WERI-Rb-1 (cell line): Measurements from ENCODE around the gene RCBTB2.
A peak's percentile ranks its signal among the peaks of the same experiment; 100 is the strongest.
"Not testable (repeated sequence)": the region's sequence is repeated elsewhere in the genome, so short reads cannot be mapped to it uniquely, and the experiment has no call there.

Experiments
- DNase-seq: peaks from one replicate; pipeline ENCODE4 v3.0.0-alpha.2; 2020
- H3K27ac ChIP-seq: fragments of 250-450 bp; sonication (Bioruptor Pico); 2 replicates; pipeline ENCODE4 v1.5.1; 2020; ENCODE audit warnings: mild to moderate bottlenecking, moderate library complexity
- H3K27me3 ChIP-seq: fragments of 250-450 bp; sonication (Bioruptor Pico); 2 replicates; pipeline ENCODE4 v1.5.1; 2021; ENCODE audit warnings: mild to moderate bottlenecking, low read depth, moderate library complexity; ENCODE audit not compliant: insufficient read depth, severe bottlenecking
- H3K36me3 ChIP-seq: fragments of 250-450 bp; sonication (Bioruptor Pico); 2 replicates; pipeline ENCODE4 v1.5.1; 2020; ENCODE audit warnings: mild to moderate bottlenecking, moderate library complexity
- H3K4me3 ChIP-seq: 2 replicates; pipeline ENCODE4 v1.5.1; 2011; ENCODE audit warnings: low read depth, mild to moderate bottlenecking, control low read depth, low read length
- H3K9me3 ChIP-seq: fragments of 250-450 bp; sonication (Bioruptor Pico); 2 replicates; pipeline ENCODE4 v1.5.1; 2021; ENCODE audit warnings: mild to moderate bottlenecking, moderate library complexity; ENCODE audit not compliant: severe bottlenecking
- TF ChIP-seq, protein P1 (sequence below): IDR thresholded peaks from 2 replicates; pipeline ENCODE4 v1.5.1; 2011; ENCODE audit warnings: low read depth, mild to moderate bottlenecking, control low read depth, inconsistent platforms, low read length

Gene RCBTB2

DNA sequence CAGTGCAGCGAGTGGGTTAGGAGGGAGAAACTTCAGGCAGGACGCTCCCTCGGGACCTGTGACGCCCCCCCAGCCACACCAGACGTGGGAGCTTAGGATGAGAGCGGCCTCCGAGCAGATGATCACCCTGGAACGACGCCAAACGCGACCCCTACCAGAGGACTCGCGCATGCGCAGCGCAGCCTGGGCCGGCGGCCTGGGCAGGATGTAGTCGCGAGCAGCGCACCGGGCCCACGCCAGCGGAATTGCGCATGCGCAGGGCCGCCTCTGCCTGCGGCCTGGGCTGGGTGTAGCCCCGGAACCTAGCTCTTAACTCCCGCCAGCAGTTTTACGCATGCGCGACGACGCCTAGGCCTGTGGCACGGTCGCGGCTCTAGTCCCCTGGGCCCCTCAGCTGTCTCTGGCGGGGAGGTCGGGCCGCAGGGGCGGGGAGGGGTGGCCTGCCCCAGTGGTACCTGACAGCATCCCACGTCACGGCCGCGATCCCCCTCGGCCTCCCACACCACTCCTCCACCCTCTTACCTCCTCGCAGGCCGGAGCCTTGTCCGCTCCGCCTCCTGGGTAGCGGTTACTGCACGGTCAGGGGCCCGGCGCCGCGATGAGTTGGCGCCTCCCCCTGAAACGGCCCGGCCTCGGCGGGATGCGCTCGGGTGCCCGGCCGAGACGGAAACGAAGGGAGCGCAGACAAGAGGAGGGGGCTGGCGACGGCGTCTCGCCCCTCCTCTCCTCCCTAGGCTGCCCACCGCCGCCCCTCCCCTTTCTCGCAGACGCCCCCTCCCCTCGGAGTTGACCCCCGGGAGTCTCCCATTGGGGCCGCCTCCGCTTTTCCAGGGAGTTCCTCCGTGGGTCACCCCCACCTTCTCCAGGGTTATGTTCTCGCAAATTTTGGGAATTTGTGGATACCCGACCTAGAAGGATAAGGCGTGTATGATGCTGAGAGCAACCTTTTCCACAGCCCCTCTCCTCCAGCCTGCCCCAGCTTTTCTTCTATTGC is at the start of gene RCBTB2:
Gene RCBTB2 (minus strand): TSS at position 575 of the 994 bp plus-strand sequence. CDS start 11,141 bp downstream, outside the sequence.
- peak; percentile 1 for DNase-seq
- Histone ChIP-seq H3K9me3 (no peaks in the 10 kb centered on the region), H3K27me3 (no peaks in the 10 kb centered on the region), H3K4me3 (no peak within 1 kb of the TSS), H3K36me3 (no peaks in the 10 kb centered on the region), H3K27ac (no peak within 1 kb of the TSS)
- TF ChIP-seq, protein P1, sequence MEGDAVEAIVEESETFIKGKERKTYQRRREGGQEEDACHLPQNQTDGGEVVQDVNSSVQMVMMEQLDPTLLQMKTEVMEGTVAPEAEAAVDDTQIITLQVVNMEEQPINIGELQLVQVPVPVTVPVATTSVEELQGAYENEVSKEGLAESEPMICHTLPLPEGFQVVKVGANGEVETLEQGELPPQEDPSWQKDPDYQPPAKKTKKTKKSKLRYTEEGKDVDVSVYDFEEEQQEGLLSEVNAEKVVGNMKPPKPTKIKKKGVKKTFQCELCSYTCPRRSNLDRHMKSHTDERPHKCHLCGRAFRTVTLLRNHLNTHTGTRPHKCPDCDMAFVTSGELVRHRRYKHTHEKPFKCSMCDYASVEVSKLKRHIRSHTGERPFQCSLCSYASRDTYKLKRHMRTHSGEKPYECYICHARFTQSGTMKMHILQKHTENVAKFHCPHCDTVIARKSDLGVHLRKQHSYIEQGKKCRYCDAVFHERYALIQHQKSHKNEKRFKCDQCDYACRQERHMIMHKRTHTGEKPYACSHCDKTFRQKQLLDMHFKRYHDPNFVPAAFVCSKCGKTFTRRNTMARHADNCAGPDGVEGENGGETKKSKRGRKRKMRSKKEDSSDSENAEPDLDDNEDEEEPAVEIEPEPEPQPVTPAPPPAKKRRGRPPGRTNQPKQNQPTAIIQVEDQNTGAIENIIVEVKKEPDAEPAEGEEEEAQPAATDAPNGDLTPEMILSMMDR = no peak

DNA sequence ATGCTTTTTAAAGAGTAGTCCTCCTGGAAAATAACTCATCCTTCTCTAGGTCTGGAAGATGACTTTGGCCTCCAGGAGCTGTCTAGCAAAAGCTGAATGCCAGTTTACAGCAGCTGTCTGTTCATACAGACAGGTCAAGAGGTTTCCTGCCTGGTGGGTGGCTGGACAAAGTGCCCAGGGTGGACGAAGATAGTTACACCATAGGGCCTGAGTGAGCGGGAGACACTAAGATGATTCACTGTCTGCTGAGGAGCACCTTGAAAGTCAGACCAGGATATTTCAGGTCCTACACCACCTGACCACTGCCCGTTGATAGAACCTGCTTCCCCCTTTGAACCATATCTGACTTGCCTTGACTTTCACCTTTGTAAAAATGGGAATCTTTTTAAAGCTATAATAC is 49.2 kb upstream of the RCBTB2 start:
- no peak for DNase-seq
- Histone ChIP-seq H3K4me3 (no peak overlapping the region), H3K27me3 (no peaks in the 10 kb centered on the region), H3K9me3 (no peaks in the 10 kb centered on the region), H3K36me3 (no peaks in the 10 kb centered on the region), H3K27ac (no peak overlapping the region)
- TF ChIP-seq, protein P1 = no peak

DNA sequence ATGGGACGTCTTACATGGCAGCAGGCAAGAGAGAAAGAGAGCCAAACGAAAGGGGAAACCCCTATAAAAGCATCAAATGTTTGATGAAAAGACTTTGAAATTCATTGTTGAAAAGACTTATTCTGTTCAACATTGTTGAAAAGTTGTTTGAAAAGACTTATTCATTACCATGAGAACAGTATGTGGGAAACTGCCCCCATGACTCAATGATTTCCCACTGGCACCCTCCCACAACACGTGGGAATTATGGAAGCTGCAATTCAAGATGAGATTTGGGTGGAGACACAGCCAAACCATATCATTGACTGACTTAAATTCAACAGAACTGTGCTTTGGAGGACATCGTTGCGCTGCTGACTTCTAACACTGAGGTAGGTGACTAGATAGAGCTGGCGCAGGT is 48.0 kb upstream of the RCBTB2 start:
- DNase-seq = no peak
- Histone ChIP-seq H3K27ac (no peak overlapping the region), H3K4me3 (no peak overlapping the region), H3K27me3 (no peaks in the 10 kb centered on the region), H3K9me3 (no peaks in the 10 kb centered on the region), H3K36me3 (no peaks in the 10 kb centered on the region)
- TF ChIP-seq, protein P1 = no peak

DNA sequence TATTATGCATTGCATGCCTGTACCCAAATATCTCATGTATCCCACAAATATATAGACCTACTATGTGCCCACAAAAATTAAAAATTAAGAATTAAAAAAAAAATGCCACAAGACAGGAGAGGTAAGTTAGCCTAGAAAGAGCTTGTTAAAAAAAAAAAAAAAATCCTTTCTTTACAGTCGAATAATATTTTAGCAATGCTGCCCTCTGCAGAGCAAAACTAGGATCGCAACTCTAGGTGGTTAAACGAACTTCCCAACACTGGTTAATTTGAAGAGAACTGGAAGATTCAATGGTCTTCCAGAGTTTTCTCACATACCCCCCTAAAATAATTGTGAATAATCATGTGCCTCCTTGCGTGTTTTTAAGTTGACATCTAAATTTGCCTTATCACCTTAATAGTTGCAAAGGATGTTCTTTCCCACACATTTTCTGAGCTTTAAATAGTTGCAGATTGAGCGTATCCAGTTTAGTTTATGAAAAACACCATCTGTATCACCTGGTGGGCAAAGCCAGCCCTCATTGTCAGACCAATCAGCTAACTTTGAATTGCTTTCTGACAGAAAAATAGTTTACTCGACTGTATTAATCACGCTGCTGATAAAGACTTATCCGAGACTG is 47.4 kb upstream of the RCBTB2 start:
- H3K27ac ChIP-seq = no peak overlapping the region
- H3K27me3 ChIP-seq = no peaks in the 10 kb centered on the region
- H3K4me3 ChIP-seq = no peak overlapping the region
- TF ChIP-seq, protein P1 = no peak
- no peak for DNase-seq
- H3K36me3 ChIP-seq = no peaks in the 10 kb centered on the region
- H3K9me3 ChIP-seq = no peaks in the 10 kb centered on the region

DNA sequence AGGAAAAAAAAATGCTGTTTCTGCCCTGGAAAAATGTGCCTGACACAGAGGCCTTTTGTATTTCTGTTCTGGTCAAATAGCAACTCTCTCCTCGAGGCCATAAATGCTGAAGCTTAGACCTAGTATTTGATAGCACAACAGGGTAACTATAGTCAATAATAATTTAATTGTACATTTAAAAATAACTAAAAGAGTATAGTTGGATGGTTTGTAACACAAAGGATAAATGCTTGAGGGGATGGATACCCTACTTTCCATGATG is 47.0 kb upstream of the RCBTB2 start:
- DNase-seq, H3K27ac ChIP-seq, H3K27me3 ChIP-seq, H3K9me3 ChIP-seq, H3K4me3 ChIP-seq, H3K36me3 ChIP-seq: not testable (repeated sequence)

DNA sequence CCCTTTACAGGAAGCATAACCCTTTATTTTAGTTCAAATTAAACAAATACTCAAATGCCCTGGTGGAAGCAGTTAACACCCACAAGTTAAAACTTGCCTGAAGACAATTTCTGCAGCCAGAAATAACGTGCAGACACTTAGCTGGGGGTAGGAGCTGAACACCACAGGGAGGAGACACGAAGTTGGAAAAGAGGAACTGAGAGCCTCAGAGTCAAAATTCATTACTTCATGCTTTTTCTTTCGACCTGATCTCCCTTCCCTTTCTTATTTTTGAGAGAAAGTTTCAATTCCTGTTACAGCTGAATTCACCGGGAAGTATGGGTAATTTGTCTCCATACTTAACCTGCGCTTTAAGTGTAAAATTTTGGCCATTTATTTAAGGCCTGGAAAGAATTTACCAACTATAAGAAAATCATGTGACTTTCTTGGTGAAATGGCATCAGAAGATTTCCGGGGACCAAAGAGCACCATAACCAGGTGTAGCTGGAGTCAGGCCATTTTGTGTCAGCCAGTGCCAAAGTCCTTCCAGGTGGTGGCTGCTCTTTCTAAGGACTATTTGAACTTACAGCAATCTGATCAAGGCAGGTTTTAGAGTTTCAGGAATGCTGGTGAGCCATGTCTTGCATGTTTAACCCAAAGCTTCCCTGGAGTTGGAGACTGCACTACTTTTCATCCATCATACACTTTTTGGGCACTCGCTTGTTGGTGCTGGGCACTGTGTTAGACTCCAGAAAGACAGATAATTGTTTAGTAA is 46.5 kb upstream of the RCBTB2 start:
- no peaks in the 10 kb centered on the region for H3K9me3 ChIP-seq
- H3K4me3 ChIP-seq = no peak overlapping the region
- no peak overlapping the region for H3K27ac ChIP-seq
- DNase-seq = no peak
- H3K36me3 ChIP-seq = no peaks in the 10 kb centered on the region
- TF ChIP-seq, protein P1 = no peak
- H3K27me3 ChIP-seq = no peaks in the 10 kb centered on the region
